Epithelial cell of proximal tubule (primary cell): ENCODE data around the gene RMND5A. TPM values are rescaled to one million over a fixed set of nuclear protein-coding genes. Genes with fewer than 3 reads are reported as not detected.
A peak's percentile ranks its signal among the peaks of the same experiment; 100 is the strongest.

ENCODE experiments used
- DNase-seq: peaks from one replicate; pipeline ENCODE4 v3.0.0-alpha.2; 2011; ENCODE audit warnings: low read depth
- H3K4me3 ChIP-seq: 2 replicates; pipeline ENCODE4 v1.5.1; 2011; ENCODE audit warnings: low read depth, mild to moderate bottlenecking, low read length
- total RNA-seq: library from RNA; depleted of rRNA; stranded (reverse); fragments of >200 nt; gene quantifications from 2 replicates; pipeline ENCODE4 v1.2.3, GENCODE V29; 2015
- TF ChIP-seq, protein P1 (sequence below): conservative IDR thresholded peaks from 2 replicates; pipeline ENCODE4 v1.5.1; 2012; ENCODE audit warnings: low read depth, mild to moderate bottlenecking, low read length

Gene RMND5A
- total RNA-seq, 1 donor from 2014 or later, result 20.5 TPM

GRCh38 chr2:86807468-86808275, 87.6 kb downstream of the RMND5A start:
- H3K4me3 ChIP-seq, result peak overlapping the region; percentile 60
- DNase-seq, result peak; percentile 15
- TF ChIP-seq, protein P1, sequence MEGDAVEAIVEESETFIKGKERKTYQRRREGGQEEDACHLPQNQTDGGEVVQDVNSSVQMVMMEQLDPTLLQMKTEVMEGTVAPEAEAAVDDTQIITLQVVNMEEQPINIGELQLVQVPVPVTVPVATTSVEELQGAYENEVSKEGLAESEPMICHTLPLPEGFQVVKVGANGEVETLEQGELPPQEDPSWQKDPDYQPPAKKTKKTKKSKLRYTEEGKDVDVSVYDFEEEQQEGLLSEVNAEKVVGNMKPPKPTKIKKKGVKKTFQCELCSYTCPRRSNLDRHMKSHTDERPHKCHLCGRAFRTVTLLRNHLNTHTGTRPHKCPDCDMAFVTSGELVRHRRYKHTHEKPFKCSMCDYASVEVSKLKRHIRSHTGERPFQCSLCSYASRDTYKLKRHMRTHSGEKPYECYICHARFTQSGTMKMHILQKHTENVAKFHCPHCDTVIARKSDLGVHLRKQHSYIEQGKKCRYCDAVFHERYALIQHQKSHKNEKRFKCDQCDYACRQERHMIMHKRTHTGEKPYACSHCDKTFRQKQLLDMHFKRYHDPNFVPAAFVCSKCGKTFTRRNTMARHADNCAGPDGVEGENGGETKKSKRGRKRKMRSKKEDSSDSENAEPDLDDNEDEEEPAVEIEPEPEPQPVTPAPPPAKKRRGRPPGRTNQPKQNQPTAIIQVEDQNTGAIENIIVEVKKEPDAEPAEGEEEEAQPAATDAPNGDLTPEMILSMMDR, result no peak

DNA sequence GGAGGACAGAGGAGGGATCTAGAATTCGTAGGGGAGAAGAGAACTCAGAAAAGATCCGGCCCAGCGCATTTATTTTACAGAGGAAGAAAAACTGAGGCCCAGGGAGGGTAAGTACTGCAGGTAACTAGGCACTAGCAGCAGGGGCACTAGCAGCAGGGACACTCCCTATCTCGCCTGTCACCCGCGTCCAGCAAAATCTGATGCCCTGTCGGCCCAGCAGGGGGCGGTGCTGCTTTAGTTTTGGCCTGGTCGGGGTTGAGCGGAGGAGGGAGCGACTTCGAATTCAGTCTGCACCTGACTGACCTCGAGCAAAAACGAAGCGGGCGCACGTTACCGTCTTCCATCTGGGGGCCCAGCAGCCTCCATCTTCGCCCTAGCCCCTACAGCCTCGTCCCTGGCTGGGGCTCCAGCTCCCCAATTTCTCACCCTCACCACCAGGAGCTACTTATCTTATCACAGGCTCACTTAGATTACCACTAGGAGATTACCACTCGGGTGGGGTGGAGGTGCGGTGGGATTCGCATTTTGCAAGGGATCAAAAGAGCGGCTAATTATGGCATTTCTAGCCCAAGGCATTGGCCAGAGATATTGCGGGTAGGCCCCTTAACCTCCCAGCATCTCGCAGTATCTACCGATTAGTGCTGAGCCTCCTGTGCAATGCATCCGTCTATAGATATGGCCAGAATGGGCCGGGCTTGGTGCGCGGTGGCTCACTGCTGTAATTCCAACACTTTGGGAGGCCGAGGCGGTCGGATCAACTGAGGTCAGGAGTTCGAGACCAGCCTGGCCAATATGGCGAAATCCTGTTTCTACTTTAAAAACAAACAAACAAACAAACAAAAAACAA, 88.4 kb downstream of the RMND5A start:
- peak overlapping the region; percentile 60 for H3K4me3 ChIP-seq
- peak; percentile 13 for DNase-seq
- TF ChIP-seq, protein P1, result peak; percentile 84

DNA sequence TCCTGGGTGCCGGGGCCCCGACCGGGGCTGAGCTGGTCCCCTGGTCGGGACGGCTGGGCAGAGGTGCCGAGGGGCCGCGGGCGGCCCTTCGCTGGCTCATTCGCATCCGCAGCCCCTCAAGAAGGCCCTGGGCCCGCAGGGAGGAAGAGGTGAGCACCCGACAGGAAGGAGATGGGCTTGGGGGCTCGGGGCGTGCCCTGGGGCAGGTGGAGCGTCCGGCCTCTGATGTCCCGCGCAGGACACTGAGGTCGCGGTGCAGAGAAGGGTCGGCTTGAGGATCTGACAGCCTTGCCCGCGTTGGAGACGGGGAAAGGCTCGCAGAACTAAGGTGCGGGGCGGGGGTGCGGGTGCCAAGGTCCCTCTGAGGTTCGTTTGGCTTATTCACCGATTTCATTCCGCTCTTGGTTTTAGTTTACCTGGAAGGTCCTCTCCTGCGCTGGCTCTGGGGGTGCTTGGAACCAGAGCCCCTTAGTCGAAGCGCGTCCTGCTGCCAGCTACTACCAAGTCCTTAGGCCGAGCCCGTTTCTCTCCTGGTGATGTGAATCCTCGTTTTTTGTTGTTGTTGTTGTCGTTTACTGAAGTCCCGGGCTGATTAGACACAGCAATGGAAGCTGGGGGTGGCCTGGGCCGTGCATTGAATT, 89.5 kb downstream of the RMND5A start:
- DNase-seq, result no peak
- no peak overlapping the region for H3K4me3 ChIP-seq
- TF ChIP-seq, protein P1, result no peak

DNA sequence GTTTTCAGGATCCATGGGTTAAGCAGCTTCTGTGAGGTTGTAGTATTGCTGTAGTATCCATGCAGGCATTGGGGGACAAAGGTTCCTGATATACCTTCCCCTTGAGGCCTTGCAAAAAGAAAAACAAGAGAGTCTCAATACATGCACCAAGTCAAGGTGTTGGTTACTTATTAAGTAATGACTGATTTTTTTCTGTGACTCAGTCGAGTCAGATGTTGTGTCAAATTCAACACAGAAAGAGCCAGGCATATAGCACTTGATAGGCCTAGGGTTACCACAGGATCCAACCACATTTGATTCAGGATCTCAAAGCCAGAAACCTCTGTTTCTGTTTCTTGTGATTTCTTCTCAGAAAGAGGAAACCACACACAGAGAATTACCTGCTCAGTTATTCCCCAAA, 95.5 kb downstream of the RMND5A start:
- DNase-seq, result peak; percentile 29
- H3K4me3 ChIP-seq, result no peak overlapping the region
- TF ChIP-seq, protein P1, result no peak

DNA sequence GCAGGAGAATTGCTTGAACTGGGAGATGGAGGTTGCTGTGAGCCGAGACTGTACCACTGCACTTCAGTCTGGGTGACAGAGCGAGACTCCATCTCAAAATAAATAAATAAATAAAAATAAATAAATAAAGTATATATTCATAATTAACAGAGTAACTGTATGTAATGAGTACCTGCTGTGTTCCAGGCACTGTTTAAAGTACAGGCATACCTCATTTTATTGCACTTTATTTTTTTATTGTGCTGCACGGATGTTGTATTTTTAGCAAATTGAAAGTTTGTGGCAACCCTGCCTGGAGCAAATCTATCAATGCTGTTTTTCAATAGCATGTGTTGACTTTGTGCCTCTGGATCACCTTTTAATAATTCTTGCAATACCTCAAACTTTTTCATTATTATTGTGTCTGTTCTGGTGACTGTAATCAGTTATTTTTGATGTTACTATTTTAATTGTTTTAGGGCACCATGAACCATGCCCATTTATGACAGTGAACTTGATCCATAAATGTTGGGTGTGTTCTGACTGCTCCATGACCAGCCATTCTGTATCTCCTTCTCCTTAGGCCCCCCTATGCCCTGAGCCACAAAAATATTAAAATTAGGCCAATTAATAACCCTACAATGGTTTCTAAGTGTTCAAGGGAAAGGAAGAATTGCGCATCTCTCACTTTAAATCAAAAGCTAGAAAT, 98.2 kb downstream of the RMND5A start:
- TF ChIP-seq, protein P1, result no peak
- DNase-seq, result no peak
- H3K4me3 ChIP-seq, result no peak overlapping the region

DNA sequence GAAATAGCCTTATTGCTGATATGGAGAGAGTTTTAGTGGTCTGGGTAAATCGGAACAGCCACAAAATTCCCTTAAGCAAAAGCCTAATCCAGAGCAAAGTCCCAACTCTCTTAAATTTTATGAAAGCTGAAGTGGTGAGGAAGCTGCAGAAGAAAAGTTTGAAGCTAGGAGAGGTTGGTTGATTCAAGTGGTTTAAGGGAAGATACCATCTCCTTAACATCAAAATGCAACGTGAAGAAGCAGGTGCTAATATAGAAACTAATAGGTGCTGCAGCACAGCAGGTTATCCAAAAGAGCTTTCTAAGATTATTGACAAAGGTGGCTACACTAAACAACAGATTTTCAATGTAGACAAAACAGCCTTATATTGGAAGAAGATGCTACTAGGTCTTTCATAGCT, 98.9 kb downstream of the RMND5A start:
- TF ChIP-seq, protein P1, result no peak
- no peak for DNase-seq
- no peak overlapping the region for H3K4me3 ChIP-seq
